GM18517 (cell line): Measurements from ENCODE around the gene OFD1.

ENCODE experiments used
- ATAC-seq: cut with Tn5 transposase; IDR thresholded peaks from one replicate; pipeline ENCODE4 v1.9.1; 2021; ENCODE audit warnings: mild to moderate bottlenecking, moderate library complexity; ENCODE audit not compliant: unreplicated experiment

OFD1 gene

DNA sequence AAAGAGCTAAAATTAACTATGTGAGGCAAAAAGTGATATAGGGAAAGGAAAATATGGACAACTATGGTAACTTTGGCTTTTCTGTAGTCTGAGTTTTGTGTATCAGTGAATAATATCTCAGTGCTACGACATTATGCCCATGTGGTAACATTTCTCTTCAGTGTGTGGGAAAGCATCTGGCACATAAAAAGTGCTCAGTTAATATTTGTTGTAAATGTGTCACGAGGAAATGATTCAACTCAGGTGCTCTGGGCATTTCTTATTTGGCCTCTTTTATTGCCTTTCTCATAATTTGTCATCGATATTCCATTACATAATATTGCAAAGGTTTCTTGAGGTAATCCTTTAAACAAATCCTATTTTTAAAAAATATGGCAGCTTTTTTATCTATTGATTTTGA lies 17.6 kb downstream of the OFD1 start:
- ATAC-seq, result no peak

DNA sequence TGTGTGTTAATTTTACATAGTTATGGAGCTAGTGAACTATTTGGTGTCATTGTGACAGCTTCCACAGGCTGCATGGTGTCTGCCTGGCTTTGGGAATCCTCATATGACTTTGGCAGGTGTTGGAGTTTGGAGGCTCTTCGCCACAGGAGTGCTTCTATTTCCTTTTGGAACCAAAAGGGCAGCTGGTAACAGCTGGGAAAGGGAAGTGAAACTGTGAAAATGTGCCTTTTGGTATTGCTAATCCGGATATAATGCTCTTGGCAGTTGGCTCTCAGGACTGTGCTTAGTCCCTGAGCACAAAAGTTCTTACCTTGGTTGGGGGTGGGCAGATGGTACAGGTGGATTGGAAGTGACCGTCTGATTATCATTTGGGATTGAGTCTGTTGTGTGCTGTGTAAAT lies 18.1 kb downstream of the OFD1 start:
- ATAC-seq, result peak; percentile 69

DNA sequence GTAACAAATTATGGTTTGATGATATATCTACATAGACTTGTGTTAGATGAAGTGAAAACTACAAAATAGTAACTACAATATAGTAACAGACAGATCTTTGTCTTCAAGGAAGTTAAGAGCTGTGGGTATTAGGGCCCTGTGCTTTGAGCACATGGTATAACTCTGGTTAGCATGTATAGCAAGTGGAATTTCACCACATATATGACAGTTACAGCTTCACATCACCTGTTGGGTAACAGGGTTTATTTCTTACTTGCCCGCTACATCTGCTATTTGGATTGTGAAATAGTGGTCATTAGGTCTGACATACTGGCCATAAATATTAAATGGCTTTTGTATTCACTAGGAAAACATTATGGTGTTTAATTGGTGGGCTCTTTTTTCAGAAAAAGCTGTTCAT lies 20.2 kb downstream of the OFD1 start:
- no peak for ATAC-seq

DNA sequence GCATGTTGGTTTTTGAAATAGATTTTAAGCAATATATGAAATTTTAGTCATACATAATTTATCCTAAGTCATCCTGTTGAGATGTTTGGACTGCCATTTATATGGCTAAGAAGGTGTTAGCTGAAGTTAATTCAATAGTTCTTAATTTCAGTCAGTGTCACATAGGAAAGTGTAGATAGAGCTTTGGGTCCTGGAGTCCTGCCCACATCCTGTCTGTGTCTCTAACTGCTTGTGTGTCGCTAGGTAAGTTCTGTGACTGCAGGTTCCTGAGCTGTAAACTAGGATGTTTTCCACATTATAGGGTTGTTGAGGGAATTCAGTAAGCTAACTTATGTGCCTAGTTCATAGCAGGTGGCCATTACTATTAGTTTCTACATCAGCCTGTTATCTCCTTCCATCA lies 20.7 kb downstream of the OFD1 start:
- no peak for ATAC-seq

DNA sequence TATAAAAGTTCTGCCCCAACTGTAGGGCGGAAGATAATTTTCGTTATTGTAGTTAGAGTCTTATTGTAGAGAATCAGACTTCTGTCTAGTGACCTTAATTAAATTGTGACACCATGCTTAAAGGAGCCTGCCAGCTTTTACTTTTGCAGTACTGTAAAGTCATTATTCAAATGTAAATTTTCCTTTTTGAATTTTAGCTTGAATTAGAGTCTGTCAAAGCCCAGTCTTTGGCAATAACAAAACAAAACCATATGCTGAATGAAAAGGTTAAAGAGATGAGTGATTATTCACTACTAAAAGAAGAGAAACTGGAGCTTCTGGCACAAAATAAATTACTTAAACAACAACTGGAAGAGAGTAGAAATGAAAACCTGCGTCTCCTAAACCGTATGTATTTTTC lies 21.8 kb downstream of the OFD1 start:
- ATAC-seq, result no peak

DNA sequence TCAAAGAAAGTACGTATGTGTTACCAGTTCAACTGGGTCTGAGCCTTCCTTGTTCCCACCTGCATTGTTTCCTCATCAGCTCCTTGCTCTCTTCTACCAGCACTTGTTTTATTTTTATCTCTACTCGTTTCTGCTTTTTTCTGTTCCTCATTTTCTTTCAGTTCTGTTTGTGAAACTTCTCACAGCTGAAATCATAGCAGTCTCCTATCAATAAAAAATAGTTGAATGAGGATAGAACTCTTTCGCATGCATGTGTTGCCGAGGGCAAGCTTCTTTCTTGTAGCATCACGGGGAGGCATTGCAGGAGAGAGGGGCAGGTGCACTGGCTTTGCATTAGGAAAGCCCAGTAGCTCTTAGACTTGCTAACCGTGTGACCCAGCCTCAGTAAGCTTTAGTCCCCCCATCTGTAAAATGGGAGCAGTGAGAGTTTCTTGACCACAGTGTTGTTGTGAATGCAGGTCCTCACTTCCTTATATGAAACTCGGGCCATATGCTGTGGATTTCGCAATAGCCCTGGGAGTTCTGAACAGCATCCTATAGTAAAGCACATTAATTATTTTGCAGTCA lies 24.7 kb downstream of the OFD1 start:
- peak; percentile 85 for ATAC-seq

DNA sequence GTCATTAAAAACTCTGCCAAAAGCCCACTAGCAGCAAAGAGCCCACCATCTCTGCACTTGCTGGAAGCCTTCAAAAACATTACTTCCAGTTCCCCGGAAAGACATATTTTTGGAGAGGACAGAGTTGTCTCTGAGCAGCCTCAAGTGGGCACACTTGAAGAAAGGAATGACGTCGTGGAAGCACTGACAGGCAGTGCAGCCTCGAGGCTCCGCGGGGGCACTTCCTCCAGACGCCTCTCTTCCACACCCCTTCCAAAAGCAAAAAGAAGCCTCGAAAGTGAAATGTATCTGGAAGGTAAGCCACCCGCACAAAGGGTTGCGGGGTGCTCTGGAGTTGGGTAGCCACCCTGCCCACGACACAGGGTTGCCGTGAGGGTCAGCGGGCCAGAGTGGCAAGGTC lies 25.9 kb downstream of the OFD1 start:
- no peak for ATAC-seq

DNA sequence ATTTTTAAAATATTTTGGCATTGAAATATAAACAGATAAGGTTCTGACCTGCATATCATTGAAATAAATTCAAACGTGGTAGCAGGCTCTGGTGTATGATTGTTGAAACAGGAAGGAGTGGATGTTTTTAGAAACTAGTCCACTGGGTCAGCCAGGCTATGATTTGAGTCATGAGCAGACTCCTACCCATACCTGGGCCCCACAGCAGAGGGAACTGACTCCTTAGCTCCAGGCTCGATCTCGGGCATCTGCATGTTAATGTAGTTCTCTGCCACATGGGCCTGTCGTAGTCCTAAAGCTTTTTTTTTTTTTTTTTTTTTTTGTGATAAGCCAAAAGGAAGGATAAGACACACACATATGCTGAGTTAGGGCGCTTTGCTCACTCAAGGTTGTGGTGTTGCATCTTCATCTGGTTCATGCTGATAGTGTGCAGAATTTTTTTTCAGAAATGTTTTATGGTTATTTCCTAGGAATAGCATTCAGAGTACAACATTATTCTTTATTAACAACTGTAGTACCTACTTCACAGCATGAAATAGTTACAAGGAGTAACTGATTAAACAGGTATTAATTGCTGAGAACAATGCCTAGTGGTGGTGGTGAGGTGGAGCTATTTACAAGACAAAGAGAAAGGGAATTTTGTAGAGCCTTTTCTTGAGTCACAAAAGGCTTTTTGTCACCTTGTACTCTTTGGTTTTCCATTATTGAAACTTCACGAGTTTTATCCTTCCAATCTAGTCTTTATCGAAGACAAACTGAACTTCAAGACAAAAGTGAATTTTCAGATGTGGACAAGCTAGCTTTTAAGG lies 27.3 kb downstream of the OFD1 start:
- peak; percentile 53 for ATAC-seq

DNA sequence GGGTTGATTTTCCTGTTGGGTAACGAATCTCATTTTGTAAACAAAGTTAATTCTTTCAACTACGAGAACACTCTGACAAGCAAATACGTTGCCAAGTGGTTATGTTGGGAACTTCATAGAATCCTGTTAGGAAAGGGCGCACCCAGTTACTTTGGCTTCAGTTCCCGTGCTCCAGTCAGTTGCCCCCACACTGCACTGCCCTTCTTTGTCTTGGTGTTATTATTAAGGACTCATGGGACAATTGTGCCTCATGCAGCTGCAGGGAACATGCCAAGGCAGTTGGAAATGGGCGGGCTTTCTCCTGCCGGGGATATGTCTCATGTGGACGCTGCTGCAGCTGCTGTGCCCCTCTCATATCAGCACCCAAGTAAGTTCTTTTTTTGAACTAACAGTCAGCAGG lies 28.9 kb downstream of the OFD1 start:
- ATAC-seq, result no peak

DNA sequence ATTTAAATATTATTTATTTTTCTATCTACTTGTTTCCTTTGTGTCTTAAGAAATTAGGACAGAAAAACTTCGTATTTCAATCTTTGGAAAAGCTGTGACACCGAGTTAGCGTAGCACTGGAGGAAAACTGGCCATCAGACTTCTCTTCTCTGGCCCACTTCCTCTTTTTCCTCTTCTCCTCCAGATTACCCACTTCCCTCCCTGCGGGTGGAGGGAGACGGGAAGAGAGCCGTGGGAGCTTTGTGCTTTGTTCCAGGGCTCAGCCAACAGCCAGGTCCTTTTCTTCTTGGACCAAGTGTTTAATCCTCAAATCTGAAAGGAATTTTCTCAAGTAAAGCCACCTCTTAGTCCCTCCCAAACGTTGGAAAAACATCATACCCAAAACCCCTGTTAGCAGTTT lies 29.7 kb downstream of the OFD1 start:
- no peak for ATAC-seq

DNA sequence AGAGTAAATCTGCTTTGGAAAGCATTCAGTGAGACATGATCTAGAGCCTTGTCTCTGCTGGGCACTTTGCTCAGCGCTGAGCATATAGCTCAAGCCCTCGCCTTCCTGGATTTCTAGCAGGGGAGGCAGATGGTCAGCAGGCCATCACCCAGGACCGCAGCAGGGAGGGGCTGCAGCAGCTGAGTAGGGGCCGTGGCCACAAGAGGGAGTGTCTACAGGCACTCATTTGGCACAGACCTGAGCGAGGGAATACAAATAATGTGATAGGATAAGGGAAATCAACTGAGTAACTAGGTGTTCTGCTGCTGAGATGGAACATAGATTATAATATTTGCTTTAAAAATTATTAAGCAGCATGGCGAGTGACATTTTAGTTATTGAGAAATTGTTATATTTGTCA lies 30.2 kb downstream of the OFD1 start:
- no peak for ATAC-seq

DNA sequence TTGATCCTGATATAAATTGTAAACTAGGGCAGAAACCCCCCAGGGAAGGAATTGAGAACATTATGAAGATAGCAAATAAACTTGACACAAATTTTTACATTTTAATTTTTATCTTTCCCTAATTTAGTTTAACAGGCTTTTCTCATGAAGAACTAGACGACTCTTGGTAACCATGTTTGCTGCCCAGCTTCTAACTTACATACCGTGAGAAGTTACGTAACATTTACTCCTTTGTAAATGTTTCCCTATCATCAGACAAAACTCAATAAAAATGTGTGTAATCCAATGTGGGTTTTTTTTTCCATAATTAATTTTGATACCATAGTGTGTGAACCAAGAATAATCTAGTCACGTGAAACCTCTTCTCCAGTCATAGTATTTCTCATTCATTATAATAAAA lies 34.4 kb downstream of the OFD1 start:
- ATAC-seq, result no peak

DNA sequence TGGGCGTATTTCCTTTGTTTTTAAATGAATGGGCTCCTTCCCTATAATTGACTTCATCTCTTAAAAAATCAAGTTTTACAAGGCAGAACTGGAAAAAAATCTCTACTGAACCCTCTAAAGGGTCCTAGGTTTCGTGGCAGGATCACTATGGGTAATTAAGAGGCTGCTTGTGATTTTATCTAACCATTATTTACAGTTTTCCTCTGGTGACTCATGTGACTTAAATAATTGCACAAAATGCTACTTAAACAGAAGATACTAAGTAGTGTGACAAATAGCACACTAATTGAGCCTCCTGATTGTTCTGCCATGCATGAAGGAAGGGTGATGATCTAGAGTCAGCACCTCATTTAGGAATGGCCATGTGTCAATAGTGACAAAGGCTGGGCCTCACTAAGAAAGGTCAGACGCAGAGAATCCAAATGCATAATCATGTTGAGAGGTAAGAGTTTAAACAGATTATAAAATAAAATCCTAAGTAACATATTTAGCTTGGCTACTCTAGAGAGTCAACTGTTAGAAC lies 35.5 kb downstream of the OFD1 start:
- ATAC-seq, result no peak

DNA sequence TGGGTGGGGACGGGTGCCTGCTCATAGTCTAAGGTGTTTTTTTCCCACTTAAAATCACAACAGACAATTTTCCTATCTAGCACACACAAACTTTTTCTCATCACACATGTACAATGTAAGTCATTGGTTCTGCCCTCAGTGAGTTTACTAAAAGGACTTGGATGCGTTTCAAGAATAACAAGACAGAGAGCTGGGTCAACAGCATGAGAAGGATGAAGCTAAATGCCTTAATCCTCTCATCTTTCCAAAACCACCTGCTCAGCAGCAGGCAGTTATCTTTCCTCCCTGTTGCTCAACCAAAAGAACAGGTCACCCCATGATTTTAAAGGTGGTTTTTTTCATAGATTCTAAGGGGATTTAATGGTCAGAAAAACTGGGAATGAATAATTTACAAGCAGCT lies 40.1 kb downstream of the OFD1 start:
- ATAC-seq, result no peak

DNA sequence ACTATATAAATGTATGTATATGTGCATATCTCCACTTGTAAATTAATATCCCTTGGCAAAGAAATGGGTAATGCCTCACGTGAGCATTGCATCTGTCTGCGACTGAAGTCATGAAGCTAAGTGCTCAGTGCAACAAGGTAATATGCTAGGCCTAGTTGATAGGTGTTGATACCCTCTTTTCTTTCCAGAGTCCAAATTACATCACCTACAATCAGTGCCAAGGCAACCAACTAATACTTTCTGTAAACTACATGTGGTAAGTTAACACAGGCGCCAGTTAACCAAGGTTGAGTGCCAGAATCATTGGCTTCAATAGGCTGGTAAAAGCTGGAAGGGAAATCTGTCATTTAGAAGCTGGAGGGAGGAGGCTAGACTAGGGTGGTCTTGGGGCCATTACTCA lies 41.3 kb downstream of the OFD1 start:
- no peak for ATAC-seq

DNA sequence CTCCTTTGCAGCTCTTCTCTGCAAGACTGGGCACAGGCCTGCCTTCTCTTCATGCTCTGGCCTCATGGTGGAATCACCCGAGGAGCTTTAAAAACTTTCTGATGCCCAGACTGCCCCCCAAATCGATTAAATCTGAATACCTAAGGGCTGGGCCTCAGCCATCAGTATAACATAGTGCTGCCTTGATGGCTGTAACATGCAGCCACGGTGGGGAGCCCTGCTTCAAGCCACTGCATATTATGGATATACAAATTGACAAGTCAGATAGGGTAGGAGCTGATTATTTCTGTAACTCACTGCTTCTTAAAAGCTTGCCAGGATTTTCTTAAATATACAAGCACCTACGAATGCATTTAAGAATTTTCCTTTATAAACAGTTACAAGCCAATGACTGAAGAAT lies 41.8 kb downstream of the OFD1 start:
- no peak for ATAC-seq

DNA sequence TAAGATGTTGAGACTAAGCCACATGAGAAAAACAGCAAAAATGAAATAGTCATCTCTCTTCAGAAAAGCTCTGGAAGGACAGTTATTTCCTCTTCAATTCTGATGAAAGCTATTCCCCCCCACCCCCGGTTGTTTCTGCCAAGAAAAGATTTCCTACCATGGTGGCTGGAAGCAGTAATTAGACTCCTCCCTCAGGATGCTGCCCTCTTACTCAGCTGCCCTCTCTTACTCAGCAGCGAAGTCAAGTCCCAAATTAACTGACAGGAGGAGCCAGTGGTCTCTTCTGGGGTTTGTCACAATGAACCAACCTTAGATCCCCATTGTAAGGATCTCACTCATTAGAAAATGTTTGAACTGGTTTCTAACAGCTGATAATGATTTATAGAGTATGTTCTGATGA lies 44.4 kb downstream of the OFD1 start:
- ATAC-seq, result no peak

DNA sequence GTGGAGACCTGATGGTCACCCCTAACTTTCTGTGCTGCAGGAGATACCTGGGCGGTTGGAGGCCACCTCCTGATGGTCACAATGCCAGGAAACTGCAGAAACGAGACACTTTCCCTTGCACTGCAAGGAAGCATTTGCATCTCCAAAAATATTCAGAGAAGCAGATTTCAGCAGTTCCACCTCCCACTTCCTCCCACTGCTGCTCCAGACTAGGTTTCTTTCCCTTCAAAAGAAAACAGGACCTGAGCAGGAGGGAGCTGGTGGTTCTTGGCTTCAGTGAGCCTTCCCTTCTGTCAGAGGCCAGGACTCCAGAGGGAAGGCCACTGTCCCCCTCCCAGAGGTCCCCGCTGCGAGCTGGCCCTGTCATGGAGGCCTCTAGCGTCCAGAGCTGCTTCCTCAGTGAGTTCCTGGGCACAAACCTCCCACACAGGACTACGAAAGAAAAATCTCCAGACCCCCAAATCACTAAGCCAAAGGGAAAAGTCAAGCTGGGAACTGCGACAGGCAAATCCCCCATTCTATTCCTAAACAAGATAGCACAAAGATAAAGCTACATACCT lies 46.4 kb downstream of the OFD1 start:
- ATAC-seq, result no peak

DNA sequence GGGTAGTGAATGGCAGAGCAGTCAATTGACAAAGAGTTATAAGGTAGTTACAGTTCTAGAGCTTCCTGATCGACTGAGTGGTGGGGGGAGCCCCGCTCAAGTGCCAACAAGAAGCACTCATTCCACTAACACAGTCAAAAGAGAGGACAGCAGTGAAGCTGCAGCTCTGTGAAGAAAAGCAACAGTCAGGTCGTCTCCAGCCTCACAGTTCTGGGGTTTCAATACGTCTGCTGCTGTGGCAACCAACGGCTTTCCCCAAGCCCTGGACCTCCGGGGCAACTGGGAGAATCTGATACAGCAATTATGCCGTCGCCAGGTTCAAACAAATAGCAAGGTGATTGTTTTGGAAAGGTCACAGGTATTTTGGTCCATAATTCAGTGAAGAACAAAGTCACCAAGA lies 51.5 kb downstream of the OFD1 start:
- no peak for ATAC-seq

DNA sequence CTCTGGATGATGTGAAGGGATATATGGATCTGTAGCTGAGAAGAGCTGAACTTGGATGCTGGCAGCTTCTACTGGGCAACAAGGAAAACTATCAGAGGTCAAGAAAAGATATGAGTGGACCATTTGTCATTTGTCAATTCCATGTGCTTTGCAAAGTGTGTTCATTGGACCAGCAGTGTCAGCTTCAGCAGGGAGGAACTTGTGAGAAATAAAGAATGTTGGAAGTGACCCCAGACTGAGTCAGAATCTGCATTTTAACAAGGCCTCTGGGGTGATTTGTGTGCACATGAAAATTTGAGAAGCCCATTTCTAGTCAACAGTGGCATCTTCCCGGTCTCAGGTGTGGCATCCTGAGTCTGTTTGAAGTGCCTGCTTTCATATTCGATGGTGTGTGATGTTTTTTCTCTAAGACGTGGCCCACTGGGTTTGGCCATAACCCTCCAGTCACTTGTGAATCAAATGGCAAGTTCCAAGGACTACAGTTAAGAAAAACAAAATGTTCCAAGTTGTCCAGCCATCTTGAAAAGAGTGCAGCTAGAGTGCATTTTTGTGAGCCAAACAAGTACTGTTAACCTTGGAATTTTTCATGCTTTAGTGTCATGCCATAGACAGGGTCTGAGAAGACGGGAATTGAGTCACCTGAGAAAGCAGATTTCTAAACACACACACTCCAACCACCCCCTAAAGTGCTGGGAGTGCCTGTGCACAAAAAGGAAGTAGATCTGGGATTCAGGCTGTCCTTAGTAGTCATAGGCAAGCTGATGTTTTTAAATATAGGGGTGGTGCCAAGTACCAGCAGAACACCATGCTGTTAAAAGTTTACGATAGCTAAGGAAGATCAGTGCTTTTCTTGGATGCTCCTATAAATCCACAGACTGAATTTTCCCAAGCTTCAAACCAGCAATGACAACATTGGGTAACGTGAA lies 55.9 kb downstream of the OFD1 start:
- ATAC-seq, result no peak

DNA sequence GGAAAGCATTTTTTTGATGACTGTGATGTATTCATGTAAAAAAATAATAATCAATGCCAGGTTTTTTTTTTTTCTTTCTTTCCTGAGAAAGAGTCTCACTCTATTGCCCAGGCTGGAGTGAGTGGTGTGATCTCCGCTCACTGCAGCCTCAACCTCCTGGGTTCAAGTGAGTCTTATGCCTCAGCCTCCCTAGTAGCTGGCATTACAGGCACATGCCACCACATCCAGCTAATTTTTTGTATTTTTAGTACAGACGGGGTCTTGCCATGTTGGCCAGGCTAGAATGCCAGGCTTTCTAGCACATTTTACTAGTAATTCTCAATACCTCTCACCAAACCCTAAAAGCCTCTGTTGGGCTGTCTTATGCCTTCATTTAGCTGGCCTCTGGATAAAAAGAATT lies 56.6 kb downstream of the OFD1 start:
- ATAC-seq, result no peak
